ENCODE data around the gene CDH24. TPM values are rescaled to one million over a fixed set of nuclear protein-coding genes. Genes with fewer than 3 reads are reported as not detected.

The CDH24 gene
- total and polyA plus RNA-seq, 2 of the 8 experiments (the other 6 are each of a cell fraction or from before 2014, with no cell fraction given): 18.1 to 27.6 TPM

DNA sequence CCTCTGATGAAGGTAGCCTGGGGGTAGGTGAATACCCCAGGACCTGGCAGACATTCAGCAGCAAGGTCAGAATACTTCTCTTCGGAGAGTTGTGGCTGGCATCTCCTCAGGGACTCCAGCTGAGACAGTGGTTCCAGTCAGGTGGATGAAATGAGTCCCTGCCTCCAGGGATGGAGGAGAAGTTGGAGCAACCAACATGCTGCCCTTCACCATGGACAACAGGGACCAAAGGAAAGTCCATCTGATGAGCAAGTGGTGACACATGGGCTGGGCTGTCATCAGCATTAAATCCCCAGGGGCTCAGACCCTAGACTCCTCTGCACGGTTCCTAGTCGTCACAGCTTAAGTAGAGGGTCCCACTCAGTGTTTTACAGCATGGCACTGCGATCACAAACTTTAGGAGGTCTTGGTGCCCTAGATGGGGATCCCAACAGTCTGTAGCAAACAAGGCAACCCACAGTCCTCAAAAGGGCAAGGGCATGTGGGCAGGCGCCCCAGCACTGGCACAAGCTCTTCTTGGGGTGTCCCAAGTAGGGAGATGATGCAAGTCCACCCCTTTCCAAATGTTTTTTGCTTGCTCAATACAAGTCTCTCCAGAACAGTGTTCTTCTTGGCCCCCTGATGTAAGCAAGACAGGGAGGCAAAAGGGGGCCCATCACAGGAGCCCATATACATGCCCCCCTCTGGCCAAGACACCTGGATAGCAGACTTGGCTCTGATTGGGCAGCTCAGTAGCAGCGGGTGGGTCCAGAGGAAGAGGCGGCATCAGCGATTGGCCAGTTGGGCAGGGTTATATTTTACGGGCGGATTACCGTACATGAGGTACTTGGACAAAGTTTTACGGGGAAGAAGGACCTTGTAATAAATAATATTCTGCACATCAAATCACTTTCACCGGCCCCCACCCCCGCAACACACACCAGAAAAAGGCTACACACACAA lies 10.8 kb upstream of the CDH24 start (continued):
- TF ChIP-seq TAF7 (optimal IDR thresholded peaks at IDR 0.05; ENCODE audit: borderline replicate concordance, low read depth, low read length): no peak
- TF ChIP-seq RAD21 (IDR thresholded peaks at IDR 0.05 in 1 of 2, conservative IDR thresholded peaks at IDR 0.05 in 1 of 2; ENCODE audit: low read depth in 2 of 2, low read length in 2 of 2): no peak
- no peak for TF ChIP-seq SP4 (IDR thresholded peaks at IDR 0.05; ENCODE audit: low read length)
- TF ChIP-seq CEBPB (IDR thresholded peaks at IDR 0.05; ENCODE audit: low read depth, low read length): no peak
- no peak for TF ChIP-seq SIN3A (conservative IDR thresholded peaks at IDR 0.05 in 1 of 2, IDR thresholded peaks at IDR 0.05 in 1 of 2; ENCODE audit: low read depth in 1 of 2, low read length in 2 of 2)
- TF ChIP-seq POLR2A (IDR thresholded peaks at IDR 0.05; ENCODE audit: control extremely low read depth in 1 of 2, low read depth in 2 of 2, low read length in 2 of 2): no peak
- TF ChIP-seq PHF8 (conservative IDR thresholded peaks at IDR 0.05; ENCODE audit: low read depth, low read length): no peak
- TF ChIP-seq KDM4A (IDR thresholded peaks at IDR 0.05; ENCODE audit: low read depth, low read length, severe bottlenecking): no peak
- no peak for TF ChIP-seq KDM5A (IDR thresholded peaks at IDR 0.05; ENCODE audit: low read length)

Data from H1 (cell line).